Endothelial cell (in vitro differentiated cells): Measurements from ENCODE around the gene CPHXL. TPM values are rescaled to one million over a fixed set of nuclear protein-coding genes. Genes with fewer than 3 reads are reported as not detected.

Experiments
- DNase-seq: peaks from one replicate; pipeline ENCODE4 v3.0.0; 2021; ENCODE audit warnings: low spot score
- H3K27ac Mint-ChIP-seq: one replicate; pipeline ENCODE4 v1.8.0; 2021; ENCODE audit warnings: mixed read lengths, inconsistent platforms; ENCODE audit not compliant: unreplicated experiment
- H3K27me3 Mint-ChIP-seq: one replicate; pipeline ENCODE4 v1.8.0; 2021; ENCODE audit warnings: mild to moderate bottlenecking, moderate library complexity, mixed read lengths, inconsistent platforms; ENCODE audit not compliant: unreplicated experiment
- H3K36me3 Mint-ChIP-seq: one replicate; pipeline ENCODE4 v1.8.0; 2021; ENCODE audit warnings: mild to moderate bottlenecking, low read depth, mixed read lengths, inconsistent platforms; ENCODE audit not compliant: unreplicated experiment
- H3K4me1 Mint-ChIP-seq: one replicate; pipeline ENCODE4 v1.8.0; 2021; ENCODE audit warnings: mild to moderate bottlenecking, mixed read lengths, inconsistent platforms; ENCODE audit not compliant: unreplicated experiment
- H3K4me3 Mint-ChIP-seq: one replicate; pipeline ENCODE4 v1.8.0; 2021; ENCODE audit warnings: mild to moderate bottlenecking, mixed read lengths, inconsistent platforms; ENCODE audit not compliant: unreplicated experiment
- H3K9me3 Mint-ChIP-seq: one replicate; pipeline ENCODE4 v1.8.0; 2021; ENCODE audit warnings: mixed read lengths, inconsistent platforms; ENCODE audit not compliant: unreplicated experiment
- total RNA-seq: library from RNA; stranded (reverse); fragmentation: NEBNext Ultra II Directional; extraction: Animal tissue kit (Norgen Biotek cat#: 25700); gene quantifications from one replicate; pipeline ENCODE4 v1.2.1, GENCODE V29; 2021; ENCODE audit not compliant: unreplicated experiment
- TF ChIP-seq, protein P1 (sequence below): fragments of 200-600 bp; sonication (generic); IDR thresholded peaks from one replicate; pipeline ENCODE4 v1.5.0; 2021; ENCODE audit warnings: antibody characterized with exemption; ENCODE audit not compliant: unreplicated experiment

Gene CPHXL
- total RNA-seq, 1 donor from 2014 or later = not detected

- H3K36me3 Mint-ChIP-seq = no peaks in the 10 kb centered on the region
- peaks cover 10% of the 10 kb centered on the region for H3K9me3 Mint-ChIP-seq
- no peaks in the 10 kb centered on the region for H3K4me1 Mint-ChIP-seq
- H3K4me3 Mint-ChIP-seq = no peak overlapping the region
- H3K27ac Mint-ChIP-seq = no peak overlapping the region
- no peak for DNase-seq
- TF ChIP-seq, protein P1, sequence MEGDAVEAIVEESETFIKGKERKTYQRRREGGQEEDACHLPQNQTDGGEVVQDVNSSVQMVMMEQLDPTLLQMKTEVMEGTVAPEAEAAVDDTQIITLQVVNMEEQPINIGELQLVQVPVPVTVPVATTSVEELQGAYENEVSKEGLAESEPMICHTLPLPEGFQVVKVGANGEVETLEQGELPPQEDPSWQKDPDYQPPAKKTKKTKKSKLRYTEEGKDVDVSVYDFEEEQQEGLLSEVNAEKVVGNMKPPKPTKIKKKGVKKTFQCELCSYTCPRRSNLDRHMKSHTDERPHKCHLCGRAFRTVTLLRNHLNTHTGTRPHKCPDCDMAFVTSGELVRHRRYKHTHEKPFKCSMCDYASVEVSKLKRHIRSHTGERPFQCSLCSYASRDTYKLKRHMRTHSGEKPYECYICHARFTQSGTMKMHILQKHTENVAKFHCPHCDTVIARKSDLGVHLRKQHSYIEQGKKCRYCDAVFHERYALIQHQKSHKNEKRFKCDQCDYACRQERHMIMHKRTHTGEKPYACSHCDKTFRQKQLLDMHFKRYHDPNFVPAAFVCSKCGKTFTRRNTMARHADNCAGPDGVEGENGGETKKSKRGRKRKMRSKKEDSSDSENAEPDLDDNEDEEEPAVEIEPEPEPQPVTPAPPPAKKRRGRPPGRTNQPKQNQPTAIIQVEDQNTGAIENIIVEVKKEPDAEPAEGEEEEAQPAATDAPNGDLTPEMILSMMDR = no peak
- H3K27me3 Mint-ChIP-seq = peaks cover 2% of the 10 kb centered on the region
Measured at GRCh38 chr16:75733305-75734211, 7.3 kb upstream of the CPHXL start.

DNA sequence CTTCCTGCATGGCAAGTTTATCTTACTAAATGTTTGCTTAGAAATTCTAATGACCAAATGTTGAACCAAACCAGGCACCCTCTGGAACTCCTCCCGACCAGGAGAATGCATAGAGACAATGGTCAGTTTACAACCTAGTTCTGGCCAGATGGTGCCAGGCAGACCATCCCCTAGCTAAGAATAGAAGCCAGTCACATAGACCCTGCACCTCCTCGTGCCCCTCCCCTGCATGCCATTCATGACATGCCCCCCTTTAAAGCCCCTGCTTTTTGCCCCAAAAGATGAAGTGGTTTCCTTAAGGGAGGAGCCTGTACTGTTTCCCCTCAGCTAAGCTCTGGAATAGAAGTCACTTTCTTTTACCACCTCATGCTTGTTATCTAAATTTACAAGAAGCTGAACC, 6.6 kb upstream of the CPHXL start:
- Mint-ChIP-seq H3K27ac (no peak overlapping the region), H3K9me3 (peaks cover 10% of the 10 kb centered on the region), H3K4me3 (no peak overlapping the region), H3K27me3 (no peaks in the 10 kb centered on the region), H3K4me1 (no peaks in the 10 kb centered on the region), H3K36me3 (no peaks in the 10 kb centered on the region)
- TF ChIP-seq, protein P1 = no peak
- DNase-seq = no peak

- Mint-ChIP-seq H3K9me3 (peaks cover 7% of the 10 kb centered on the region), H3K36me3 (no peaks in the 10 kb centered on the region), H3K27me3 (peaks cover 2% of the 10 kb centered on the region), H3K27ac (no peak overlapping the region), H3K4me1 (no peaks in the 10 kb centered on the region), H3K4me3 (no peak overlapping the region)
- no peak for DNase-seq
- TF ChIP-seq, protein P1 = no peak
Measured at GRCh38 chr16:75727221-75727620, 931 bp upstream of the CPHXL start.

DNA sequence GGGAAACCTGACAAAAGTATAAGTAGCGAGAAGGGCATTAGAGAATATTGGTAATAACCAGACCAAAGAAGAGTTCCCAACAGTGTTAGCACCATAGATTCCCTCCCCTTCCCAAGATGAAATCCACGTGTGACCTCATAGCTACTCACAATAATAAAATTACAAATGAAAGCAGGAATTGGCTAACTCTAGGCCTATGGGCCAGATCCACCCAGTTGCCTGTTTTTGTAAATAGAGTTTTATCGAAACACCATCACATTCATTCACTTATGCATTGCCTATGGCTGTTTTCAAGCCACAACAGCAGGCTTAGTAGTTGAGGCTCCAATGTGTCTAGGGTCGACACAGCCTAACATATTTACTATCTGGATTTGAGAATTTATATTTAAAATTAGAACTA, 7.8 kb downstream of the CPHXL start:
- no peak overlapping the region for H3K27ac Mint-ChIP-seq
- no peak overlapping the region for H3K4me3 Mint-ChIP-seq
- peaks cover 13% of the 10 kb centered on the region for H3K9me3 Mint-ChIP-seq
- H3K4me1 Mint-ChIP-seq = no peaks in the 10 kb centered on the region
- H3K27me3 Mint-ChIP-seq = no peaks in the 10 kb centered on the region
- TF ChIP-seq, protein P1 = no peak
- DNase-seq = no peak
- no peaks in the 10 kb centered on the region for H3K36me3 Mint-ChIP-seq

DNA sequence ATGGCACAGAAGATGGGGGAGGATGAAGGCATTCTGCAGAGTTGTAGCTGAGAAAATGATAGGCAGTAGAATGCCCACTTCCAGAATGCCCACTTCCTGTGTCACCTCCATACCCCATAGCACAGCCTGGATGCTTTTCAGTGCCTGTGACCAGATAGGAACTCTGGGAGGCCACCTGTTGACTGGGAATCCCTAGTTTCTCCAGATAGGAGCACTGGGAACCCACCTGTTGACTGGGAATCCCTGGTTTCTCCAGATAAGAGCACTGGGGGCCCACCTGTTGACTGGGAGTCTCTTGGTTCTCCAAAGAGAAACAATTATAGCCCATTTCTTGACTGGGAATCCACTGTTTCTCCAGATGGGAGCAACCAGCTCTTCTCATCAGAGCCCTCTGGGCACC, 11.6 kb downstream of the CPHXL start:
- peaks cover 19% of the 10 kb centered on the region for H3K9me3 Mint-ChIP-seq
- H3K36me3 Mint-ChIP-seq = no peaks in the 10 kb centered on the region

More for the DNA sequence above, 11.6 kb downstream of the CPHXL start:
- H3K27ac Mint-ChIP-seq = no peak overlapping the region
- H3K4me3 Mint-ChIP-seq = no peak overlapping the region
- no peak for DNase-seq
- H3K4me1 Mint-ChIP-seq = no peaks in the 10 kb centered on the region
- TF ChIP-seq, protein P1 = no peak
- H3K27me3 Mint-ChIP-seq = no peaks in the 10 kb centered on the region
